ENCODE measurements around the gene ARMH1.

Gene ARMH1

DNA sequence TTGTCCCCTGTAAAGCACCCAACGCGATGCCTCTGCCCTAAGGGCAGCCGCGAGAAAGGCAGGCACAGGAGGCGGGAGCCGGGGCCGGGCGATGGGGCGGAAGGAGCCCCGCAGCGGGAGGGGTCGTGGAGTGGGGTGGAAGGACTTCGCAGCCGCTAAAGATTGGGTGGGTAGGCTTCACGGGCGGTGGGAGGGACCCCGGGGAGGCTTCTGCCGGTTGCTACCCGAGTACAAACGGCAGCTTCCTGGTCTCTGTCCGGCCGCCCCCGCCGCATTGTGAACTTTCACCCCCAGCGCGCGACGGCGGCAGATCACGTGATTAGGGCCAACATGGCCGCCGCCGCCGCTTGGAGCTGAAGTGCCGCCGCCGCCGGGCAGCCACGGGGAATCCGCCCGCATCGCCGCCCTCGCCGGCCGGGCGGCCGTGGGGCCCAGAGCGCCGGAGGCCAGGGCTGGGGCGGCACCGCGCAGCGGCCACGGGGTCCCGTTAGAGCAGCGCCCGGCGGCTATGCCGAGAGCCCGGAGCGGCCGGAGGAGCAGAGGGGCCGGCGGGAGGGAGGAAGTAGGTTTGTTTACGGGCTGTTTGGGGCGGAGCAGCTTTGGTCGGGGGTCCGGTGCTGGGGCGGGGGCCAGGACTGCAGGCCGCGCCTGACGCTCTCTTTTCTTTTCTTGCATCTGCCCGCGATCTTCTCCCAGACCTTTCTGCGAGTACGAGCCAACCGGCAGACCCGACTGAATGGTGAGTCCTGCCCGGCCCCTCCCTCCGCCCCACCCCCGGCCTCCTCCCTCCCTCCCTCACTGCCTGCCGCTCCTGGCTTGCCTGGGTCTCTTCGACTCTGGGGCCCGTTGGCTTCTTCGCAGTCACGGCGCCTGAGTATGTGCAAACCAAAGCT is 42.6 kb upstream of the ARMH1 start (continued):
- peak; percentile 41; the same call in 1 of the 2 replicates for TF ChIP-seq ZNF394 (tag by site-specific recombination; IDR thresholded peaks at IDR 0.05; ENCODE audit: borderline replicate concordance)
- 0 out of 2 replicates have a peak, but pooled peaks have one; percentile 55 for TF ChIP-seq ZNF629 (tag by site-specific recombination; IDR thresholded peaks at IDR 0.05)
- no peak for TF ChIP-seq ZNF521 (tag by site-specific recombination; IDR thresholded peaks at IDR 0.05)
- TF ChIP-seq REPIN1 (tag by site-specific recombination; IDR thresholded peaks at IDR 0.05; ENCODE audit: low read depth) = peak; percentile 62; the same call in 1 of the 2 replicates
- TF ChIP-seq ZNF404 (tag by site-specific recombination; IDR thresholded peaks at IDR 0.05) = no peak
- TF ChIP-seq ZIC2 (tag by site-specific recombination; IDR thresholded peaks at IDR 0.05) = peak; percentile 65
- TF ChIP-seq BCL11A (tag by site-specific recombination; IDR thresholded peaks at IDR 0.05; ENCODE audit: low read depth) = peak; percentile 91
- peak; percentile 36 for TF ChIP-seq KLF1 (tag by site-specific recombination; IDR thresholded peaks at IDR 0.05)
- TF ChIP-seq ZNF658 (tag by site-specific recombination; IDR thresholded peaks at IDR 0.05) = no peak
- TF ChIP-seq ZNF48 (tag by site-specific recombination; IDR thresholded peaks at IDR 0.05) = no peak
- no peak for TF ChIP-seq ZNF140 (tag by site-specific recombination; IDR thresholded peaks at IDR 0.05)
- TF ChIP-seq ZFP41 (tag by site-specific recombination; IDR thresholded peaks at IDR 0.05; ENCODE audit: borderline replicate concordance) = no peak
- peak; percentile 61; the same call in 1 of the 2 replicates for TF ChIP-seq KLF16 (tag by site-specific recombination; IDR thresholded peaks at IDR 0.05)
- TF ChIP-seq ZNF621 (tag by site-specific recombination; IDR thresholded peaks at IDR 0.05) = no peak
- 0 out of 2 replicates have a peak, but pooled peaks have one; percentile 55 for TF ChIP-seq ZSCAN30 (tag by site-specific recombination; IDR thresholded peaks at IDR 0.05)
- no peak for TF ChIP-seq ZNF768 (tag by site-specific recombination; IDR thresholded peaks at IDR 0.05)
- TF ChIP-seq YY2 (tag by site-specific recombination; IDR thresholded peaks at IDR 0.05) = peak; percentile 73
- no peak for TF ChIP-seq ZNF623 (tag by site-specific recombination; IDR thresholded peaks at IDR 0.05)
- no peak for TF ChIP-seq ZNF214 (tag by site-specific recombination; IDR thresholded peaks at IDR 0.05; ENCODE audit: borderline replicate concordance)
- TF ChIP-seq ZNF776 (tag by site-specific recombination; IDR thresholded peaks at IDR 0.05; ENCODE audit: borderline replicate concordance) = no peak
- TF ChIP-seq ZBTB48 (tag by site-specific recombination; IDR thresholded peaks at IDR 0.05) = peak; percentile 91
- TF ChIP-seq PRDM6 (tag by site-specific recombination; IDR thresholded peaks at IDR 0.05) = no peak
- TF ChIP-seq, protein P1, sequence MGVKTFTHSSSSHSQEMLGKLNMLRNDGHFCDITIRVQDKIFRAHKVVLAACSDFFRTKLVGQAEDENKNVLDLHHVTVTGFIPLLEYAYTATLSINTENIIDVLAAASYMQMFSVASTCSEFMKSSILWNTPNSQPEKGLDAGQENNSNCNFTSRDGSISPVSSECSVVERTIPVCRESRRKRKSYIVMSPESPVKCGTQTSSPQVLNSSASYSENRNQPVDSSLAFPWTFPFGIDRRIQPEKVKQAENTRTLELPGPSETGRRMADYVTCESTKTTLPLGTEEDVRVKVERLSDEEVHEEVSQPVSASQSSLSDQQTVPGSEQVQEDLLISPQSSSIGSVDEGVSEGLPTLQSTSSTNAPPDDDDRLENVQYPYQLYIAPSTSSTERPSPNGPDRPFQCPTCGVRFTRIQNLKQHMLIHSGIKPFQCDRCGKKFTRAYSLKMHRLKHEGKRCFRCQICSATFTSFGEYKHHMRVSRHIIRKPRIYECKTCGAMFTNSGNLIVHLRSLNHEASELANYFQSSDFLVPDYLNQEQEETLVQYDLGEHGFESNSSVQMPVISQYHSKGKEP (tag by site-specific recombination; IDR thresholded peaks at IDR 0.05) = peak; percentile 54; the same call in 1 of the 2 replicates
- TF ChIP-seq, protein P2, sequence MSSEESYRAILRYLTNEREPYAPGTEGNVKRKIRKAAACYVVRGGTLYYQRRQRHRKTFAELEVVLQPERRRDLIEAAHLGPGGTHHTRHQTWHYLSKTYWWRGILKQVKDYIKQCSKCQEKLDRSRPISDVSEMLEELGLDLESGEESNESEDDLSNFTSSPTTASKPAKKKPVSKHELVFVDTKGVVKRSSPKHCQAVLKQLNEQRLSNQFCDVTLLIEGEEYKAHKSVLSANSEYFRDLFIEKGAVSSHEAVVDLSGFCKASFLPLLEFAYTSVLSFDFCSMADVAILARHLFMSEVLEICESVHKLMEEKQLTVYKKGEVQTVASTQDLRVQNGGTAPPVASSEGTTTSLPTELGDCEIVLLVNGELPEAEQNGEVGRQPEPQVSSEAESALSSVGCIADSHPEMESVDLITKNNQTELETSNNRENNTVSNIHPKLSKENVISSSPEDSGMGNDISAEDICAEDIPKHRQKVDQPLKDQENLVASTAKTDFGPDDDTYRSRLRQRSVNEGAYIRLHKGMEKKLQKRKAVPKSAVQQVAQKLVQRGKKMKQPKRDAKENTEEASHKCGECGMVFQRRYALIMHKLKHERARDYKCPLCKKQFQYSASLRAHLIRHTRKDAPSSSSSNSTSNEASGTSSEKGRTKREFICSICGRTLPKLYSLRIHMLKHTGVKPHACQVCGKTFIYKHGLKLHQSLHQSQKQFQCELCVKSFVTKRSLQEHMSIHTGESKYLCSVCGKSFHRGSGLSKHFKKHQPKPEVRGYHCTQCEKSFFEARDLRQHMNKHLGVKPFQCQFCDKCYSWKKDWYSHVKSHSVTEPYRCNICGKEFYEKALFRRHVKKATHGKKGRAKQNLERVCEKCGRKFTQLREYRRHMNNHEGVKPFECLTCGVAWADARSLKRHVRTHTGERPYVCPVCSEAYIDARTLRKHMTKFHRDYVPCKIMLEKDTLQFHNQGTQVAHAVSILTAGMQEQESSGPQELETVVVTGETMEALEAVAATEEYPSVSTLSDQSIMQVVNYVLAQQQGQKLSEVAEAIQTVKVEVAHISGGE (tag by site-specific recombination; conservative IDR thresholded peaks at IDR 0.05; ENCODE audit: low read depth) = peak; percentile 60; the same call in 1 of the 2 replicates
- no peak for TF ChIP-seq ZNF362 (tag by site-specific recombination; IDR thresholded peaks at IDR 0.05)
- TF ChIP-seq, protein P3, sequence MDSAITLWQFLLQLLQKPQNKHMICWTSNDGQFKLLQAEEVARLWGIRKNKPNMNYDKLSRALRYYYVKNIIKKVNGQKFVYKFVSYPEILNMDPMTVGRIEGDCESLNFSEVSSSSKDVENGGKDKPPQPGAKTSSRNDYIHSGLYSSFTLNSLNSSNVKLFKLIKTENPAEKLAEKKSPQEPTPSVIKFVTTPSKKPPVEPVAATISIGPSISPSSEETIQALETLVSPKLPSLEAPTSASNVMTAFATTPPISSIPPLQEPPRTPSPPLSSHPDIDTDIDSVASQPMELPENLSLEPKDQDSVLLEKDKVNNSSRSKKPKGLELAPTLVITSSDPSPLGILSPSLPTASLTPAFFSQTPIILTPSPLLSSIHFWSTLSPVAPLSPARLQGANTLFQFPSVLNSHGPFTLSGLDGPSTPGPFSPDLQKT (IDR thresholded peaks at IDR 0.05; ENCODE audit: borderline replicate concordance, low read depth, low read length) = no peak
- no peak for TF ChIP-seq ZNF549 (tag by site-specific recombination; IDR thresholded peaks at IDR 0.05)
- TF ChIP-seq ZNF664 (tag by site-specific recombination; IDR thresholded peaks at IDR 0.05) = no peak
- TF ChIP-seq ZNF146 (tag by site-specific recombination; IDR thresholded peaks at IDR 0.05) = no peak
- TF ChIP-seq ZNF654 (tag by site-specific recombination; IDR thresholded peaks at IDR 0.05; ENCODE audit: low read depth) = no peak
- peak; percentile 93 for TF ChIP-seq BCL11B (tag by site-specific recombination; IDR thresholded peaks at IDR 0.05; ENCODE audit: low read depth)

All from HEK293 (cell line).